HG03060 (cell line): Measurements from ENCODE around the gene KRTAP5-6.

Experiments used
- ATAC-seq: cut with Tn5 transposase; IDR thresholded peaks from one replicate; pipeline ENCODE4 v1.9.1; 2021; ENCODE audit warnings: low read depth, moderate number of reproducible peaks; ENCODE audit not compliant: unreplicated experiment

The KRTAP5-6 gene

DNA sequence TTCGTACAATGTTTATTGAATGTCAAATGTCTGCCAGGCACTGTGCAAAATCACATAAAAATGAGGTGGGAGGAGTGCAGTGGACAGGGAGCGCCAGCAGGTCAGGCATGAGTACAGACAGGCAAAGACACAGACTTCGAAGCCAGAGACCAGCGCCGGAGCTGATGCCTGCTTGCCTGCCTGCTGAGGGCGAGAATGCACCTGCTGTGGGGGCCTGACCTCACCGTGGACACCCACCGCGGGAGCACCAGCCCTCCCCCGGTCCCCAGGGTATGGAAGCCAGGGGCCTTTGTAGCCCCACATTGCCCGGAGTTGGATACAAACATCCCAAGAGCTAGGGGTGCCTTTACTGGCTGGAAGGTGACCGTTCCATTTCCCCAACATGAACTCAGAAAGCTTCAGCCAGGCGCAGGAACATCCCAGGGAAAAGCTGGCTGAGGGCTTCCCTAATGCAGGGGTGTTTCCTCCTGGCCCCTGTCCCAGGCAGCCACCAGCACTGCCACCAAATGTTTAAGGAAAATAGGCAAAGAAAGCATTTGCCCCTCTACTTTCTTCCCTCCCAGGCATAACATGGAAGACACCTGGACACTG lies 35.5 kb downstream of the KRTAP5-6 start:
- no peak for ATAC-seq

GRCh38 chr11:1733009-1733715 lies 36.2 kb downstream of the KRTAP5-6 start:
- no peak for ATAC-seq

DNA sequence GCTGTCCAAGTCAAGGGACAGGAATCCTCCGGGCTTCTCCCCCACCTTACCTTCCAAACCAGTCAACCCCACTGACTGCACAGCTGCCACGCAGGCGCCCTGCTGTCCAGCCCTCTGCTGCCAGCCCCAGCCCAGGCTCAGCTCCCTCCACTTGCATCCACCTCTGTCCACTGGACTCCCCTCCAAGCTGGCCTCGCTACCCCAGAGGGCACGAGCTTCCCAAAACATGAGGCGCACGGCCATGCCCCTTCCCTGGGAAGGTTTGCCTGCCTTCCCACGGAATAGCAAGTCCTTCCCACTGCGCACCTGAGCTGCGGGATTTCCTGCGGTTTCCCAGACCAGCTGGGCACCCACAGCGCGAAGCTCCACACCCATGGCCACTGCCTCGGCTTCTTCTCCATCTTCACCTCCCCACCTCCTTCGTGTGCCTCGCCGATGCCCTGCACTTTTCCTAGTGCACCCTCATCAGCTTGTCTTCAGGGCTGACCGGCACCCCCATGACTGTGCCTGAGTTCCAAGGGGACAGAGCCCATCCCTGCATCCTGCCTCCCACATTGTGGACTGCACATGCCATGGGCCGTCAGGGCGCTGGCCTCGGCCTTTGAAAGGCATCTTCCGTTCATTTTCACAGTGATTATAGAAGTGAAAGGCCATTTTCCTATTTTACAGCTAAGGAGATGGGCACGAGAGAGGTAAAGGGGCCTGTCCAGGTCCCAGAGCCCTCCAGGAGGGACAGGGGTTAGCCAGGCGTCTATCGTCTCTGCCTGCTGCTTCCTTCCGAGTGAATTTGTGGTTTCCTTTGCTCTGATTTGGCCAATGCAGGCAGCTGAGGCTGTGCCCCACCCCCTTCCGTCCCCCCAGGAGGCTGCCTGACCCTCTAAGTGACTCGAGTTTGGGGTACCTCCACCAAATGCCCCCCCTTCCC lies 37.0 kb downstream of the KRTAP5-6 start:
- ATAC-seq: no peak

- ATAC-seq: no peak
These were observed 37.7 kb downstream of the KRTAP5-6 start for GRCh38 chr11:1734641-1735081.

DNA sequence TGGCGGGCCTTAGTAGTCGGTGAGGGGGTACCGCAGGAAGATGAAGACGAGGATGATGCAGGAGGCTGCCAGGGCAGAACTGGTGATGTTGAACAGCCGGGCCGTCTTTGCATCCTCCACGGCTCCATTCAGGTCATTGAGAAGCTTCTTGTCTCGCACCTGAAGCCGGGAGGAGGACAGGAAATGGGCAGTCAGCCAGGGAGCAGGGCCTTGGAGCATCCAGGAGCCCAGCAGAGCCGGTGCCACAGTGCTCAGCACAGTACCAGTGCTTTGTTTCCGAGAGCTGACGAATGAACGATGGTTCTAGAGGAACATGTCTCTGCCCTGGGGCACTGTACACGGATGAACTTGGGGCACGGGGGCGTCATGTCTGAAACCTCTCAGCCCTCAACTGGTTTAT lies 38.3 kb downstream of the KRTAP5-6 start:
- ATAC-seq: no peak

DNA sequence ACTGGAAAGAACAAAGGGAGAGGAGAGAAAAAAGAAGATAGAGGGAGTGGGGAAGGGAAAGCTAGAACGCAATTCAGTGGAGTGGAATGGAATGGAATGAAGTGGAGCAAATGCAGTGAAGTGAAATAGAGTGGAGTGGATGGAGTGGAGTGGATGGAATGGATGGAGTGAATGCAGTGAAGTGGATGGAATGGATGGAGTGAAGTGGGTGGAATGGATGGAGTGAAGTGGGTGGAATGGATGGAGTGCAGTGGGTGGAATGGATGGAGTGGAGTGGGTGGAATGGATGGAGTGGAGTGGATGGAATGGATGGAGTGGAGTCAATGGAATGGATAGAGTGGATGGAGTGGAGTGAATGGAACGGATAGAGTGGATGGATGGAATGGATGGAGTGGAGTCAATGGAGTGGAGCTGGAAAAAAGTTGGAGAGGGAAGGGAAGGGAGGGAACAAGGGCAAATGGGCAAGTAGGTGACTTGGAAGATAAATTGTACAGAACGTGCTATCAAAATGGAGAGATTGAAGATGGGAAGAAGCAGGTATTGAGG lies 39.5 kb downstream of the KRTAP5-6 start:
- ATAC-seq: no peak

GRCh38 chr11:1737080-1737757 lies 40.2 kb downstream of the KRTAP5-6 start:
- no peak for ATAC-seq

DNA sequence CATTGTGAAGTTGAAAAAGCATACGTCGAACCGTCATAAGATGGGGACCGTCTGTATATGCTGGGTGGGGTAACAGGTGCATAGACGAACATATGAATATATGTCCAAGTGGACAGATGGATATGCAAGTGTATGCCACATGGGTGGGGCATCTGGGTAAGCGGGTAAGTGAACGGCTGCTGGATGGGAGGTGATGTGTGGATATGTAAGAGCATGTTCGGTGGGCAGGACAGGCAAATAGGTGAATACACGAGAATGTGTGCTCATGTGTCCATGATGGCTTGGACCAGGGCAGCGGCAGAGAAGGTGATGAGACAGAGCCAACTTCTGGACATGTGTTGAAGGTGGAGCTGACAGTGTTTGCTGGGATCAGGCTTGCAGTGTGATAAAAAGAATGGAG lies 41.4 kb downstream of the KRTAP5-6 start:
- ATAC-seq: no peak

DNA sequence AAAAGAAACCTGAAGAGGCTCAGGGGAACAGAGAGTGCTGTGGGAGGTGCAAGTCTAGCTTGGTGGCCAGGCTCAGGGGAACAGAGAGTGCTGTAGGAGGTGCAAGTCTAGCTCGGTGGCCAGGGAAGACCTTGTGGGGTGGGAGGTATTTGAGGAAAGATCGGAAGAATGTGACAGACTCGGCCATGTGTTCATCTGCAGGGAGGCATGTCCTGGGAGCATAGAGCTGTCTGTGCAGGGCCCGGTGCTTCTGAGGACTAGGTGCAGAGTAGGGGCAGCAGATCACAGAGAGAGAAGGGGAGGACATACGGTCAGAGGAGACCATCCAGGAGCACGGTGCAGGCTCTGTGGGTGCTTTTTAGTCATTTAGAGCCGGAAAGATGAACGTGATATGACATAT lies 42.6 kb downstream of the KRTAP5-6 start:
- no peak for ATAC-seq

DNA sequence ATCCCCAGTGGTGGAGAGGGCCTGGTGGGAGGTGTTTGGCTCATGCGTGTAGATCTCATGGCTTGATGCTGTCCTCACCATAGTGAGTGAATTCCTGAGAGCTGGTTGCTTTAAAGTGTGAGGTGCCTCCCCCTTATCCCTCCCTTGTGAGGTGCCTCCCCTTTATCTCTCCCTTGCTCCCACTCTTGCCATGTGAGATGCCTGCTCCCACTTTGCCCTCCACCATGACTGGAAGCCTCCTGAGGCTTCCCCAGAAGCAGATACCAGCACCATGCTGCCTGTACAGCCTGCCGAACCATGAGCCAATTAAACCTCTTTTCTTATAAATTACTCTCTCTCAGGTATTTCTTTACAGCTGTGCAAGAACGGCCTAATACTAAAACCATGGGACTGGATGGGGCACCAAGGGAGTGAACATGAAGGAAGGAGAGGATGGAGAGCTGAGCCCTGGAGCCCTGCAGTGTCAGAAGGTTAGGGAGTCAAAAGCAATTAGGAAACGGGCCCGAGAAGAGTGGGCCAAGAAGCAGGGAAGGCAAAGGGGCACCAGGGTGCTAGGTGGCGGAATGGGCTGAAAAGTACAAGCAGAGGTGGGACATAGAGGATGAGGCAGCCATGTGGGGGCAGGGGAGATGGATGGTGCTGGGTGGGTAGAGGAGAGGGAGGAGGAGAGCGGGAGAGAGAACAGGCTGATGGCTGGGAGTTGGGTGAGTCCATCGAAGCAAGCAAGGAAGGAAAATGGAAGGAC lies 44.0 kb downstream of the KRTAP5-6 start:
- ATAC-seq: no peak

DNA sequence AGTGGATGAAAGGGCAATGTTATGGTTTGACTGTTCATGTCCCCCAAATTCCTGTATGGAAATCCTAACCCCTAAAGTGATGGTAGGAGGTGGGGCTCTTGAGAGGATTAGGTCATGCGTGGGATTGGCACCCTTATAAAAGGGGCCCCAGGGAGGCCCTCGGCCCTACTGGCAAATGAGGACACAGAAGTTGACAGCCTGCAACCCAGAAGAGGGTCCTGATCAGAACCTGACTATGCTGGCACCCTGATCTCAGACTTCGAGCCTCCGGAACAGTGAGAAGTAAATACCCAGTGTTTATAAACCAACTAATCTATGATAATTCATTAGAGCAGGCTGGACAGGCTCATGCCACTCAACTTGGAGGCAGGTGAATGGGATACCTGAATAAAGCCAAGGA lies 44.7 kb downstream of the KRTAP5-6 start:
- no peak for ATAC-seq

GRCh38 chr11:1742371-1742770 lies 45.4 kb downstream of the KRTAP5-6 start:
- no peak for ATAC-seq

DNA sequence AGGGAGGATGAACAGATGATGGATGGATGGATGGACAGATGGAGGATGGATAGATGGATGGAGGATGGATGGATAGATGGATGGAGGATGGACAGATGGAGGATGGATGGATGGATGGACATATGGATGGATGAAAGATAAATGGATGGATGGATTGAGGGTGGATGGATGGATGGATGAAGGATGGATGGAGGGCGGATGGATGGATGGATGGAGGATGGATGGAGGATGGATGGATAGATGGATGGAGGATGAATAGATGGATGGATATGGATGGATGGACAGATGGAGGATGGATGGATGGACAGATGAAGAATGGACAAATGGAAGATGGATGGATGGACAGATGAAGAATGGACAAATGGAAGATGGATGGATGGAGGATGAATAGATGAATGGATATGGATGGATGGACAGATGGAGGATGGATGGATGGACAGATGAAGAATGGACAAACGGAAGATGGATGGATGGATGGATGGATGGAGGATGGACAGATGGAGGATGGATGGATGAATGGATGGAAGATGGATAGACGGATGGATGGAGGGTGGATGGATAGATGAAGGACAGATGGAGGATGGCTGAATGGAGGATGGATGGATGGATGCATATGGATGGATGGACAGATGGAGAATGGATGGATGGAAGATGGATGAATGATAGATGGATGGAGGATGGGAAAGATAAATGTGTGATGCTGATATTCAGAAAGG lies 46.0 kb downstream of the KRTAP5-6 start:
- no peak for ATAC-seq

GRCh38 chr11:1743585-1744136 lies 46.7 kb downstream of the KRTAP5-6 start:
- no peak for ATAC-seq

GRCh38 chr11:1744137-1744886 lies 47.3 kb downstream of the KRTAP5-6 start:
- no peak for ATAC-seq

DNA sequence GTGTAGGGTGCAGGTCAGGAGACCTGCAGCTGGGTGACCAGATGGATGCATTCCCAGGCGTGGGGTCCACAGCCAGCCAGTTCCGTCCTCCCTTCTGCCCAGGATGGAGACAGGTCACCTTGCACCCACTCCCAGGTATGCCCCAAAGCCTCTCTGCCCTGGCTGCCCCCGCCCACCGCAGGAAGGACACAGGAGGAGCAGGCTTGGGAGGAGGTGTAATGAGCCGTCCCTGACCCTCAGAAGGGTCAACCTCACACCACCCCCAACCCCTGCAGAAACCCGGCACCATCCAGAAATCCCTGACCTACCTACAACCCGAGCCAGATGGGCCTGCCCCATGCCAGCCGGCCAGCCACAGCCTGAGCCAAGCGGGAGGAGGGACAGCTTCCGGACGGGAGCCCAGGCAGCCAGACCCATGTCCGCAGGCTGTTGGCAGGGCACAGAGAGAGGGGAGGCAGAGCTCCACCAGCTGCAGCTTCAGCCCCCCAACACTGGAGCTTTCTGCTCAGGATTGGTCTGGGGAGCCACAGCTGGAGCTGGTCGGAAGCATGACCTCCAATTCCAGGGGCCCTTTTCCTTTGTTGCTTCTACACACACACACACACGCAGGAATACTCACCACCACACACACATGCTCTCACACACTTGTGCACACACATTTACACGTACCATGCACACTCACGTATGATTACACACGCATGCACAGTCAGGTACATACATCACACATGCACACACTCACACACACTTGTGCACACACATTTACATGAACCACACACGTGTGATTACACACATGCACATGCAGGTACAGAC lies 48.1 kb downstream of the KRTAP5-6 start:
- ATAC-seq: no peak

DNA sequence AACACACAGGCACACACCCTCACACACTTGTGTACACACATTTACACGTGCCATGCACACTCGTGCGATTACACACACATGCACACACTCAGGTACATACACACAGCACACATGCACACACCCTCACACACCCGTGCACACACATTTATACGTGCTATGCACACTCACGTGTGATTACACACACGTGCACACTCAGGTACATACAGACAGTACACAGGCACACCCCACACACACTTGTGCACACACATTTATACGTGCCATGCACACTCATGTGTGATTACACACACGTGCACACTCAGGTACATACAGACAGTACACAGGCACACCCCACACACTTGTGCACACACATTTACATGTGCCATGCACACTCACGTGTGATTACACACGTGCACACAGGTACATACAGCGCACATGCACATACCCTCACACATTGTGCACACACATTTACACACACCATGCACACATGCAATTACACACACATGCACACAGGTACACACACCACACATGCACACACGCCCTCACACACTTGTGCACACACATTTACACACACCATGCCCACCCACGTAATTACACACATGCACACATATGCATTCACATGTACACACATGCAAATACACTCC lies 48.8 kb downstream of the KRTAP5-6 start:
- no peak for ATAC-seq
